Testis (tissue), 2 donors: ENCODE results near the gene HSPBP1.

Source experiments
- CTCF ChIP-seq, 3 experiments: fragments of 450-650 bp in 2 of 3; fragments of 200-600 bp in 1 of 3; sonication (generic) in 1 of 3; IDR thresholded peaks; one replicate each; pipeline ENCODE4 v1.5.1; 2016 to 2019; ENCODE audit warnings: antibody characterized with exemption in 3 of 3, mild to moderate bottlenecking in 2 of 3, moderate library complexity in 1 of 3
- POLR2A ChIP-seq: fragments of 450-650 bp; IDR thresholded peaks from one replicate; pipeline ENCODE4 v1.6.1; 2017; ENCODE audit warnings: antibody characterized with exemption, mild to moderate bottlenecking, moderate library complexity

GRCh38 chr19:55227241-55228014 is 52.5 kb downstream of the HSPBP1 start:
- TF ChIP-seq CTCF (IDR thresholded peaks at IDR 0.05) (no peak), POLR2A (no peak)
